GM10847 (cell line): ENCODE results near the gene HIVEP3.

Source experiments
- POLR2A ChIP-seq: IDR thresholded peaks from 2 replicates; pipeline ENCODE4 v1.6.1; 2011; ENCODE audit not compliant: insufficient read length; ENCODE audit errors: extremely low read depth

HIVEP3 gene

GRCh38 chr1:41469706-41470105, 449.0 kb downstream of the HIVEP3 start:
- no peak for TF ChIP-seq POLR2A

GRCh38 chr1:41468122-41468762, 450.5 kb downstream of the HIVEP3 start:
- no peak for TF ChIP-seq POLR2A

- no peak for TF ChIP-seq POLR2A
Measured at GRCh38 chr1:41467673-41468072, 451.0 kb downstream of the HIVEP3 start.

GRCh38 chr1:41466146-41466545, 452.6 kb downstream of the HIVEP3 start:
- no peak for TF ChIP-seq POLR2A

GRCh38 chr1:41465741-41466140, 453.0 kb downstream of the HIVEP3 start:
- TF ChIP-seq POLR2A = no peak

GRCh38 chr1:41464885-41465284, 453.8 kb downstream of the HIVEP3 start:
- no peak for TF ChIP-seq POLR2A

GRCh38 chr1:41463516-41463915, 455.2 kb downstream of the HIVEP3 start:
- TF ChIP-seq POLR2A = no peak

DNA sequence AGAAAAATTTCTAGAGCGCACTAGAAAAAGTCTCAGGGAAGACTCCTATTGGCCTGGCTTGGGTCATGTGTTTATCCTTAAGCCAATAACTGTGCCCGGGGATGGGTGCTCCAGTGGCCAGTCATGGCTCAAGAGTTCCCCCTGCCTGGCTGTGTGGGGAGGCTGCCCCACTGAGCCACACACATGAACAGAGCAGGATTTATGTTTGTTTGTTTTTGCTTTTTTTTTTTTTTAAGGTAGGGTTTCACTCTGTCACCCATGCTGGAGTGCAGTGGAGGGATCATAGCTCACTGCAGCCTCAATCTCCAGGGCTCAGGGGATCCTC, 456.1 kb downstream of the HIVEP3 start:
- TF ChIP-seq POLR2A = no peak

DNA sequence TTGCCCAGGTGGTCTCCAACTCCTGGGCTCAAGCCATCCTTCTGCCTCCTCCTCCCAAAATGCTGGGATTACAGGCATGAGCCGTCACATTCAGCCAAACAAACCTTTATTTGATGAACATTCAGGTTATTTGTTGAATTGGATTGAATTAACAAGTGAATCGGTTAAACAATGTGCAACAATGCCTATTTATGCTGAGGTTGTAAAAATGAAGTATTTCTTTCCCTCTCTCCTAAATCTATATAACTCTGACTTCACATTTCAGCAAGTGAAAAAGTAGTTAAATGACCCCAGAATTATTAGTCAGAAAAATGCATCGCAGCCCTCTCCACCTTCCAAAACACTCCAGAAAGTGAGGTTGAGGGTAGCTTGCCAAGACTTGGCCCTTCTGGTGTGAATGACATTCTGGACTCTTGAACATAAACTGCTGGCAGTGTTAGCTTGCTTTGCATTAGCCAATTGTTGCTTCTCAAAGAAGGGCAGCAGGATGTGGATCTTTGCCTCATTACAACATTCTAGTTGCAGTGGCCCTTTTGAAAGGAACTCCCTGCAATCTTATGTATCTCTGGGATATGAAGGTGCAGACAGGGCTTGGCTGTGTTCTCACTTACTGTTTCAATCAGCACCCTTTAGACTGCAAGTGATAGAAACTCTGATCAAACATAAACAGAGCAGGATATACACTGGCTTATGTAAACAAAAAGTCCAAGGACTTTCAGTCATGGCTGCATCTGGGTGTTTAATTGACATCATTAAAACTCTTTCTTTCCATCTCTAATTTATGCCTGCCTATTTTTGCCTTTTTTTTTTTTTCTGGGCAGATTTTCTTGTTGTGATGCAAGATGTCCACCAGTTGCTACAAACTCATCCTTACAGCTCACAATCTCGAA, 456.7 kb downstream of the HIVEP3 start:
- no peak for TF ChIP-seq POLR2A

GRCh38 chr1:41456847-41457540, 461.7 kb downstream of the HIVEP3 start:
- no peak for TF ChIP-seq POLR2A
